Stimulated activated naive CD8-positive, alpha-beta T cell treated with anti-CD3 and anti-CD28 coated beads, Interleukin-15, amount 100 ng/mL, for 72 hours (primary cell): ENCODE results near the gene FOXK2.

Source experiments
- ATAC-seq: fragments of 150-1000 bp; cut with Tn5 transposase; 2 replicates; pipeline ENCODE4 v1.10.0; 2021; ENCODE audit warnings: mild to moderate bottlenecking, moderate library complexity
- DNase-seq, 2 donors: peaks; one replicate each; pipeline ENCODE4 v3.0.0; 2021 to 2022
- H3K27ac Mint-ChIP-seq, 2 donors: one replicate each; pipeline ENCODE4 v1.8.0; 2022; ENCODE audit warnings: mild to moderate bottlenecking in 2 of 2, mixed read lengths in 2 of 2, moderate library complexity in 2 of 2
- H3K27me3 Mint-ChIP-seq: one replicate; pipeline ENCODE4 v1.8.0; 2022; ENCODE audit warnings: mixed read lengths
- H3K4me1 Mint-ChIP-seq: one replicate; pipeline ENCODE4 v1.8.0; 2022; ENCODE audit warnings: mild to moderate bottlenecking, mixed read lengths
- H3K4me3 Mint-ChIP-seq, 2 donors: one replicate each; pipeline ENCODE4 v1.8.0; 2022; ENCODE audit warnings: mild to moderate bottlenecking in 2 of 2, mixed read lengths in 2 of 2, moderate library complexity in 1 of 2
- H3K9me3 Mint-ChIP-seq, 2 donors: one replicate each; pipeline ENCODE4 v1.8.0; 2022; ENCODE audit warnings: mixed read lengths in 2 of 2

The FOXK2 gene

GRCh38 chr17:82636626-82637598, 117.4 kb downstream of the FOXK2 start:
- Mint-ChIP-seq H3K4me1 (peaks cover 50% of the 10 kb centered on the region), H3K27ac (peak overlapping the region; percentile 29 to 68), H3K4me3 (no peak overlapping the region), H3K9me3 (no peaks in the 10 kb centered on the region), H3K27me3 (no peaks in the 10 kb centered on the region)
- DNase-seq (no peak), ATAC-seq (no peak)

GRCh38 chr17:82638183-82638773, 118.7 kb downstream of the FOXK2 start:
- Mint-ChIP-seq H3K27me3 (no peaks in the 10 kb centered on the region), H3K9me3 (no peaks in the 10 kb centered on the region), H3K4me1 (peaks cover 45% of the 10 kb centered on the region), H3K27ac (no peak overlapping the region), H3K4me3 (no peak overlapping the region)
- DNase-seq (no peak), ATAC-seq (no peak)

- H3K9me3 Mint-ChIP-seq: no peaks in the 10 kb centered on the region
- no peak overlapping the region for H3K27ac Mint-ChIP-seq
- no peaks in the 10 kb centered on the region for H3K27me3 Mint-ChIP-seq
- DNase-seq: no peak
- H3K4me1 Mint-ChIP-seq: peaks cover 45% of the 10 kb centered on the region
- H3K4me3 Mint-ChIP-seq: no peak overlapping the region
- no peak for ATAC-seq
These were observed 120.1 kb downstream of the FOXK2 start for GRCh38 chr17:82639628-82640027.

- no peak for DNase-seq
These were observed 120.5 kb downstream of the FOXK2 start for GRCh38 chr17:82640036-82640435.

GRCh38 chr17:82642022-82642421, 122.5 kb downstream of the FOXK2 start:
- DNase-seq (no peak), ATAC-seq (no peak)
- no peaks in the 10 kb centered on the region for H3K27me3 Mint-ChIP-seq
- peak overlapping the region in 1 of 2 donors; percentile 83 for H3K27ac Mint-ChIP-seq
- no peak overlapping the region for H3K4me3 Mint-ChIP-seq
- no peaks in the 10 kb centered on the region for H3K9me3 Mint-ChIP-seq
- H3K4me1 Mint-ChIP-seq: peaks cover 59% of the 10 kb centered on the region

More at GRCh38 chr17:82640036-82640435, 120.5 kb downstream of the FOXK2 start:
- H3K9me3 Mint-ChIP-seq: no peaks in the 10 kb centered on the region
- no peaks in the 10 kb centered on the region for H3K27me3 Mint-ChIP-seq
- H3K4me1 Mint-ChIP-seq: peaks cover 46% of the 10 kb centered on the region
- no peak overlapping the region for H3K27ac Mint-ChIP-seq
- H3K4me3 Mint-ChIP-seq: no peak overlapping the region
- no peak for ATAC-seq

- no peak overlapping the region for H3K4me3 Mint-ChIP-seq
- DNase-seq (no peak), ATAC-seq (no peak)
- no peaks in the 10 kb centered on the region for H3K27me3 Mint-ChIP-seq
- peak overlapping the region in 1 of 2 donors; percentile 42 for H3K27ac Mint-ChIP-seq
- peaks cover 47% of the 10 kb centered on the region for H3K4me1 Mint-ChIP-seq
- no peaks in the 10 kb centered on the region for H3K9me3 Mint-ChIP-seq
These were observed 124.6 kb downstream of the FOXK2 start for GRCh38 chr17:82644148-82644547.

GRCh38 chr17:82645516-82645915, 126.0 kb downstream of the FOXK2 start:
- DNase-seq: no peak
- H3K27me3 Mint-ChIP-seq: no peaks in the 10 kb centered on the region
- H3K9me3 Mint-ChIP-seq: no peaks in the 10 kb centered on the region
- peak overlapping the region; percentile 87 to 92 for H3K4me3 Mint-ChIP-seq
- H3K27ac Mint-ChIP-seq: no peak overlapping the region
- H3K4me1 Mint-ChIP-seq: peaks cover 45% of the 10 kb centered on the region
- ATAC-seq: no peak

- DNase-seq: peak; percentile 28 to 48
- Mint-ChIP-seq H3K27me3 (no peaks in the 10 kb centered on the region), H3K4me3 (peak overlapping the region; percentile 87 to 92), H3K27ac (peak overlapping the region; percentile 90 to 93), H3K9me3 (no peaks in the 10 kb centered on the region), H3K4me1 (peaks cover 39% of the 10 kb centered on the region)
- peak; percentile 35 for ATAC-seq
These were observed 128.1 kb downstream of the FOXK2 start for GRCh38 chr17:82647593-82648164.

- DNase-seq (peak; percentile 91 to 92), ATAC-seq (peak; percentile 97)
- Mint-ChIP-seq H3K27ac (peak within 1 kb of the TSS; percentile 90 to 93), H3K4me3 (peak within 1 kb of the TSS; percentile 87 to 92), H3K9me3 (no peaks in the 10 kb centered on the region), H3K4me1 (peaks cover 39% of the 10 kb centered on the region), H3K27me3 (no peaks in the 10 kb centered on the region)
These were observed 128.7 kb downstream of the FOXK2 start, which contains the start of gene WDR45B for GRCh38 chr17:82648165-82648668. Gene WDR45B, minus strand, starts transcription at chr17:82648444. Its CDS starts 104 bp downstream, at chr17:82648340.

GRCh38 chr17:82648742-82649331, 129.3 kb downstream of the FOXK2 start:
- H3K27ac Mint-ChIP-seq: no peak overlapping the region
- H3K4me1 Mint-ChIP-seq: peaks cover 39% of the 10 kb centered on the region

GRCh38 chr17:82649501-82650261, 130.1 kb downstream of the FOXK2 start:
- ATAC-seq (no peak), DNase-seq (peak in 1 of 2 donors; percentile 19)
- peak overlapping the region; percentile 19 to 43 for H3K27ac Mint-ChIP-seq
- H3K9me3 Mint-ChIP-seq: no peaks in the 10 kb centered on the region
- no peaks in the 10 kb centered on the region for H3K27me3 Mint-ChIP-seq
- peak overlapping the region; percentile 60 to 63 for H3K4me3 Mint-ChIP-seq
- H3K4me1 Mint-ChIP-seq: peaks cover 34% of the 10 kb centered on the region

More at GRCh38 chr17:82648742-82649331, 129.3 kb downstream of the FOXK2 start:
- ATAC-seq (no peak), DNase-seq (peak; percentile 48 to 50)
- no peaks in the 10 kb centered on the region for H3K27me3 Mint-ChIP-seq
- peak overlapping the region; percentile 53 to 55 for H3K4me3 Mint-ChIP-seq
- H3K9me3 Mint-ChIP-seq: no peaks in the 10 kb centered on the region

- H3K4me1 Mint-ChIP-seq: peaks cover 26% of the 10 kb centered on the region
- no peak for ATAC-seq
- no peak overlapping the region for H3K4me3 Mint-ChIP-seq
- H3K27me3 Mint-ChIP-seq: no peaks in the 10 kb centered on the region
- DNase-seq: no peak
- H3K9me3 Mint-ChIP-seq: no peaks in the 10 kb centered on the region
- no peak overlapping the region for H3K27ac Mint-ChIP-seq
These were observed 131.2 kb downstream of the FOXK2 start for GRCh38 chr17:82650723-82651122.

- ATAC-seq: no peak
- no peaks in the 10 kb centered on the region for H3K27me3 Mint-ChIP-seq
- DNase-seq: no peak
- H3K4me3 Mint-ChIP-seq: no peak overlapping the region
- H3K4me1 Mint-ChIP-seq: peaks cover 12% of the 10 kb centered on the region
- no peaks in the 10 kb centered on the region for H3K9me3 Mint-ChIP-seq
- H3K27ac Mint-ChIP-seq: no peak overlapping the region
These were observed 134.4 kb downstream of the FOXK2 start for GRCh38 chr17:82653651-82654528.
